GM12891 (cell line): ENCODE data around the gene LDB2.

ENCODE experiments used
- POLR2A ChIP-seq: IDR thresholded peaks from 2 replicates; pipeline ENCODE4 v1.6.1; 2011; ENCODE audit warnings: low read depth, low read length, control low read depth
- POLR2AphosphoS5 ChIP-seq: IDR thresholded peaks from 2 replicates; pipeline ENCODE4 v1.6.1; 2011; ENCODE audit warnings: low read depth, low read length, control low read depth
- TAF1 ChIP-seq: IDR thresholded peaks from 2 replicates; pipeline ENCODE4 v1.6.1; 2011; ENCODE audit warnings: low read depth, low read length, control low read depth

DNA sequence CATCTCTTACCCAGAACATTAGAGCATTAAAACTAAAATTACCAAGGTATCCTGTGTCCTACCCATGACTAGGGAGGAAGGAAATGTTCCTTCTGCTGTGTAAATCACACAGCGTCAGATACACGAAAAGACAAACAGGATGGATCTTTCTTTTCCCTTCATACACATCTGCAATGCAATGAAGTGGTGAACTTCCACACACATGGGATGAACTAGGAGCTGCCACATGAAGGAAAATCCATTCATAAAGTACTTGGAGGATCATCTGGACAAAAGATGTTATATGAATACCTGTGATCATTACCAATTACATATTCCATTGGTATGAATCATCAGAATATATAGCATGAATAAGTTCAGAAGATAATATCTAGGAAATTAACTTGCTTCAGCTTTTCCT lies 46.2 kb downstream of the LDB2 start:
- TF ChIP-seq POLR2AphosphoS5: no peak
- TF ChIP-seq POLR2A: no peak
- TF ChIP-seq TAF1: no peak
